HepG2 (cell line): ENCODE measurements around the gene SNAPC4. TPM values are rescaled to one million over a fixed set of nuclear protein-coding genes. Genes with fewer than 3 reads are reported as not detected.

Source experiments
- ATAC-seq: fragments of 200-7000 bp; cut with Tn5 transposase; 3 replicates; pipeline ENCODE4 v1.9.1; 2020; ENCODE audit warnings: mild to moderate bottlenecking, moderate library complexity
- BruUV-seq: library from RNA; stranded (reverse); fragments of 400-500 nt; replicated peaks from 2 replicates; lab custom pipeline; 2021; lab: Mats Ljungman, UMichigan
- CTCF ChIA-PET: fragments of 300-600 bp; formaldehyde crosslinking; extraction: SDS; loops from one replicate; lab custom pipeline; 2021; ENCODE audit warnings: low total read pairs, inconsistent platforms, low intra/inter-chr PET ratio; lab: Yijun Ruan, JAX
- POLR2A ChIA-PET: fragments of 350-600 bp; sonication (Branson Sonifier 250); formaldehyde crosslinking; loops from one replicate; lab custom pipeline; 2020; ENCODE audit warnings: antibody characterized with exemption, inconsistent platforms; lab: Yijun Ruan, JAX
- DNase-seq: peaks from one replicate; pipeline ENCODE4 v3.0.0-alpha.2; 2015; ENCODE audit warnings: low spot score
- FAIRE-seq: peaks from 3 replicates; lab custom pipeline; 2011; peaks lifted over from hg19 to GRCh38; lab: Jason Lieb, UNC
- H2AFZ ChIP-seq: one replicate; pipeline ENCODE4 v1.6.1; 2011; ENCODE audit warnings: low read length, inconsistent platforms
- H3K27ac ChIP-seq: fragments of 300-600 bp; 3 replicates; pipeline ENCODE4 v1.8.0; 2011; ENCODE audit warnings: mixed run types, mild to moderate bottlenecking, mixed read lengths, low read length, inconsistent platforms; ENCODE audit not compliant: insufficient read depth; ENCODE audit errors: extremely low read length
- H3K27me3 ChIP-seq, 2 experiments: fragments of 200-600 bp in 1 of 2; 2 replicates in 1 of 2; 3 replicates in 1 of 2; pipeline versions ENCODE4 v1.6.0 to v1.8.0; 2011; ENCODE audit warnings: low read length in 2 of 2, mild to moderate bottlenecking in 2 of 2, moderate library complexity in 2 of 2, inconsistent platforms in 1 of 2; ENCODE audit not compliant: insufficient read depth in 2 of 2, control insufficient read depth in 1 of 2
- H3K36me3 ChIP-seq, 2 experiments: fragments of 200-600 bp in 1 of 2; replicated peaks in 1 of 2; 2 replicates in 1 of 2; 3 replicates in 1 of 2; pipeline versions ENCODE4 v1.5.1 to v1.8.0; 2011; ENCODE audit warnings: low read length in 2 of 2, inconsistent platforms in 1 of 2; ENCODE audit not compliant: insufficient read depth in 2 of 2, control insufficient read depth in 1 of 2
- H3K4me1 ChIP-seq: 2 replicates; pipeline ENCODE4 v1.5.1; 2012; ENCODE audit warnings: low read length, inconsistent platforms; ENCODE audit not compliant: insufficient read depth
- H3K4me2 ChIP-seq: 2 replicates; pipeline ENCODE4 v1.6.0; 2011; ENCODE audit warnings: low read depth, low read length, inconsistent platforms
- H3K4me3 ChIP-seq, 3 experiments: fragments of 200-600 bp in 1 of 3; sonication (generic), shearing (Covaris generic) in 1 of 3; replicated peaks in 1 of 3; 2 replicates each; pipeline ENCODE4 v1.5.1; 2011 to 2016; ENCODE audit warnings: low read length in 3 of 3, inconsistent platforms in 2 of 3, low read depth in 2 of 3, mild to moderate bottlenecking in 2 of 3, control low read depth in 1 of 3, mixed read lengths in 1 of 3; ENCODE audit not compliant: insufficient read depth in 1 of 3
- H3K79me2 ChIP-seq: one replicate; pipeline ENCODE4 v1.6.1; 2011; ENCODE audit warnings: low read length, inconsistent platforms; ENCODE audit not compliant: insufficient read depth
- H3K9ac ChIP-seq: 2 replicates; pipeline ENCODE4 v1.6.0; 2011; ENCODE audit warnings: mild to moderate bottlenecking, low read depth, low read length, inconsistent platforms; ENCODE audit not compliant: insufficient read depth
- H3K9me3 ChIP-seq: 2 replicates; pipeline ENCODE4 v1.5.1; 2012; ENCODE audit warnings: mild to moderate bottlenecking, low read length
- H4K20me1 ChIP-seq: 2 replicates; pipeline ENCODE4 v1.6.0; 2011; ENCODE audit warnings: inconsistent platforms, mild to moderate bottlenecking, low read length, moderate library complexity; ENCODE audit not compliant: insufficient read depth
- AGO2 ChIP-seq: fragments of 200-400 bp; formaldehyde crosslinking; optimal IDR thresholded peaks from 2 replicates; pipeline ENCODE3; 2017; ENCODE audit warnings: mild to moderate bottlenecking, low read depth, low read length, moderate library complexity
- BHLHE40 ChIP-seq: IDR thresholded peaks from 2 replicates; pipeline ENCODE4 v1.6.1; 2011; ENCODE audit warnings: low read length, improper control_type of control experiment
- GZF1 ChIP-seq: sonication (generic); formaldehyde crosslinking; IDR thresholded peaks from 2 replicates; pipeline ENCODE4 v1.5.1; 2020; ENCODE audit warnings: mild to moderate bottlenecking, missing genetic modification reagents
- HMG20B ChIP-seq: conservative IDR thresholded peaks from 2 replicates; pipeline ENCODE4 v1.6.1; 2016; ENCODE audit warnings: missing genetic modification reagents, missing compliant biosample characterization
- RBFOX2 ChIP-seq: fragments of 200-400 bp; formaldehyde crosslinking; IDR thresholded peaks from 2 replicates; pipeline ENCODE4 v1.6.1; 2017; ENCODE audit warnings: low read depth, mild to moderate bottlenecking, low read length
- WGBS: methylation state at CpG from one replicate; pipeline ENCODE4 v1.1.6; 2017; ENCODE audit warnings: low lambda C conversion rate; 5-methylcytosine and 5-hydroxymethylcytosine counted together
- in situ Hi-C: cut with HindIII; loops from 2 replicates; pipeline ENCODE4 v1.10.0; 2017; ENCODE audit warnings: low pct_unique_long_range_greater_than_20kb; ENCODE audit not compliant: extremely low pct_ligation_motif_present
- intact Hi-C: fragments of 100-400 bp; cut with micrococcal nuclease; formaldehyde crosslinking; loops from one replicate; pipeline ENCODE4 v1.10.0; 2022; ENCODE audit not compliant: unreplicated experiment
- polyA plus RNA-seq, 8 experiments: library from polyadenylated mRNA; depleted of rRNA in 3 of 8; stranded (reverse) in 7 of 8; unstranded in 1 of 8; fragments of >200 nt; fragmentation: Illumina TruSeq in 4 of 8; extraction: Trizol in 4 of 8; gene quantifications; 2 replicates each; pipeline versions ENCODE4 v1.2.1 to v1.2.3, GENCODE V29; 2011 to 2016; ENCODE audit warnings: low read depth in 4 of 8, missing spikeins in 1 of 8, mixed read lengths in 1 of 8; ENCODE audit not compliant: insufficient read depth in 1 of 8
- total RNA-seq, 5 experiments: library from RNA; depleted of rRNA; stranded (reverse); fragments of >200 nt; fragmentation: Illumina TruSeq; extraction: Trizol; gene quantifications; 2 replicates each; pipeline ENCODE4 v1.2.3, GENCODE V29; 2016; ENCODE audit warnings: low read depth in 1 of 5

The SNAPC4 gene
- total and polyA plus RNA-seq, 2 of the 13 experiments (the other 11 are each of a cell fraction or from before 2014, with no cell fraction given), result 2.0 to 6.0 TPM

DNA sequence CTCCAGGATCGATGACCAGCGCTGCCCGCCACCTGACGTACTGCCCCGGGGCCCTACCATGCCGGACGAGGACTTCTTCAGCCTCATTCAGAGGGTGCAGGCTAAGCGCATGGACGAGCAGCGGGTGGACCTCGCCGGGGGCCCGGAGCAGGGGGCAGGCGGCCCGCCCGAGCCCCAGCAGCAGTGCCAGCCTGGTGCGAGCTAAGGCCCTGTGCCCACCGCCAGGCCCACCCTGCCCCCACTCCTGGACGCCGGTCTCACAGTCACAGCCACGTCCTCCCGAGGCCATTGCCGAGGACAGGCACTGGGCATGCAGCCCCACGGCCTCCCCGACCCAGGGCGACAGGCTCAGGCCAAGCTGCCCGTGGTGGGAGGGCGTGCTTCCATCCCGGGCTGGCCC lies 42.0 kb downstream of the SNAPC4 start:
- H3K79me2 ChIP-seq, result no peaks in the 10 kb centered on the region
- no TSS peak for BruUV-seq
- no peak overlapping the region for H3K27ac ChIP-seq
- H3K27me3 ChIP-seq, result peaks cover 0 to 8% of the 10 kb centered on the region in 2 experiments; a peak in 2 of 5 replicates
- ChIA-PET POLR2A (interaction anchor here (1.0 kb wide), 1 partner anchor 9 kb away, joined by 3 read pairs; no protein-coding TSS in a partner anchor), CTCF (no interaction called here)
- TF ChIP-seq HMG20B, result no peak
- peak; percentile 29 for TF ChIP-seq AGO2
- TF ChIP-seq BHLHE40, result no peak
- intact Hi-C loops (no loop called here), in situ Hi-C loops (no loop called here)
- no peak overlapping the region for H3K9ac ChIP-seq
- H2AFZ ChIP-seq, result no peak overlapping the region
- WGBS, result 89% methylated on average over 5 of the region's 29 CpGs
- no peaks in the 10 kb centered on the region for H4K20me1 ChIP-seq
- peaks cover 42% of the 10 kb centered on the region for H3K4me1 ChIP-seq
- no peak for FAIRE-seq
- no peak overlapping the region for H3K4me2 ChIP-seq
- H3K9me3 ChIP-seq, result no peaks in the 10 kb centered on the region
- no peak for ATAC-seq
- no peak overlapping the region for H3K4me3 ChIP-seq
- no peak for DNase-seq
- H3K36me3 ChIP-seq, result no peaks in the 10 kb centered on the region

DNA sequence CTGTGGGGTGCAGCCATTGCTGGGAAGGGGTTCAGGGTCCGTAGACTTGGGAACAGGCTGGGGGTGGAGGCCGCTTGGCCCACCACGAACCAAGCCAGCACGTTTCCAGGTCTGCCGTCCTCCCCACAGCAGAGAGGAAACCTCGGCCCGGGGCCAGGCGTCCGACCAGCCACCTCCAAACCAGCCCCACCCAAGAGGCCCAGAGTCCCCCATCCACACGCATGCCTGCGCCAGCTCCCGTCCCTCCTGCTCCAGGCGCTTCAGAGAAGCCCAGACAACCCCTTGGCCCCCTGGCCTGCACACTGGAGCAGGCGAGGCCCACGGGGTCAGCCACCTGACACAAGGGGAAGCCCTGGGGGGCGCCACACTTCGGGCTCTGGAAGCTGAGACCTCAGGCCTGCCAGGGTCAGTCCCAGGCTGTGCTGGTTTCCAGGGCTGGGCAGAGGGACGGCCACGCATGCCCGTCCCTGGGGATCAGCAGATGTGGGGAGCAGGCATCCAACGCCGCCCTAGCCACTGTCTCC lies 42.7 kb downstream of the SNAPC4 start:
- 82% methylated on average over 4 of the region's 22 CpGs for WGBS
- Histone ChIP-seq H2AFZ (no peak overlapping the region), H3K4me3 (no peak overlapping the region), H4K20me1 (no peaks in the 10 kb centered on the region), H3K9ac (no peak overlapping the region), H3K79me2 (no peaks in the 10 kb centered on the region), H3K27me3 (peaks cover 0 to 9% of the 10 kb centered on the region in 2 experiments; a peak in 2 of 5 replicates), H3K4me2 (no peak overlapping the region), H3K9me3 (no peaks in the 10 kb centered on the region), H3K36me3 (no peaks in the 10 kb centered on the region), H3K27ac (no peak overlapping the region), H3K4me1 (peaks cover 43% of the 10 kb centered on the region)
- 0 out of 2 replicates have a peak, but pooled peaks have one; percentile 20 for TF ChIP-seq RBFOX2
- TF ChIP-seq GZF1 (CRISPR knock-in tag), result no peak
- CTCF ChIA-PET, result no interaction called here
- intact Hi-C loops, result no loop called here
- no peak for ATAC-seq
- POLR2A ChIA-PET, result no interaction called here
- no peak for FAIRE-seq
- no peak for DNase-seq
- in situ Hi-C loops, result no loop called here
- no TSS peak for BruUV-seq
